NCI-H128 (cell line): ENCODE data around the gene TMEM82.

Source experiments
- DNase-seq: peaks from one replicate; lab custom pipeline; 2025; ENCODE audit not compliant: unreplicated experiment; lab: John Stamatoyannopoulos, UW

TMEM82 gene

DNA sequence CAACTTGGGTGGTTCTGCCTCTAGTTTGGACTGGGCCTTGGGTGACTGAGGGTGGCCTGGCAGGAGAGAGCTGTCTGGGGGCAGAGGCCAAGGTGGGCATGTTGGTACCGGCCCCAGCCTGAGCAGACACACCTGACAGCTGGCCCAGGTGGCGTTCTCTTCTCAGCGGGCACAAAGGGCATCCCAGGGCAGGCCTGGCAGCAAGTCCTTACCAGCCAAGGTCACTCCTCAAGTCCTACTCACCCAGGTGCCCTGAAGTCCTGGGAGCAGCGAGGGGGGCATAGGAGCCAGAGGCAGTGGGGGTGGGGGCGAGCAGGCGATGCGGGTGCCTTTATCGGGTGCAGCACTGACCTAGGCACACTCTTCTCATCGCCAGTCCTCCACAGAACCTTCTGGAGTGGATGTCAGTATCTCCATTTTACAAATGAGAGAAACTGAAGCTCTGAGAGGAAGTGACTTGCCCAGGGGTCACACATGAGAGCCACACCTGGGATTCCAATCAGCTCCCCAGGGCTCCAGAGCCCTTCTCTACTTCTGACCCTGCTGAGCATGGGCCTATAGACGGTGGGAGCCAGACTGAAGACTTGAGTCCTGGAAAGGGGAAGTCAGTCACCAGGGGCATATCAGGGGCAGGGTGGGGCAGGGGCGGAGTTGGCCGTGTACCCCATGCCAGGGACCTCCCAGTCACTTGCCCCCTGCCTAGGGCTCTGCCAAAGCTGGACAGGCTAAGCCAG lies 6.8 kb upstream of the TMEM82 start:
- DNase-seq: no peak

DNA sequence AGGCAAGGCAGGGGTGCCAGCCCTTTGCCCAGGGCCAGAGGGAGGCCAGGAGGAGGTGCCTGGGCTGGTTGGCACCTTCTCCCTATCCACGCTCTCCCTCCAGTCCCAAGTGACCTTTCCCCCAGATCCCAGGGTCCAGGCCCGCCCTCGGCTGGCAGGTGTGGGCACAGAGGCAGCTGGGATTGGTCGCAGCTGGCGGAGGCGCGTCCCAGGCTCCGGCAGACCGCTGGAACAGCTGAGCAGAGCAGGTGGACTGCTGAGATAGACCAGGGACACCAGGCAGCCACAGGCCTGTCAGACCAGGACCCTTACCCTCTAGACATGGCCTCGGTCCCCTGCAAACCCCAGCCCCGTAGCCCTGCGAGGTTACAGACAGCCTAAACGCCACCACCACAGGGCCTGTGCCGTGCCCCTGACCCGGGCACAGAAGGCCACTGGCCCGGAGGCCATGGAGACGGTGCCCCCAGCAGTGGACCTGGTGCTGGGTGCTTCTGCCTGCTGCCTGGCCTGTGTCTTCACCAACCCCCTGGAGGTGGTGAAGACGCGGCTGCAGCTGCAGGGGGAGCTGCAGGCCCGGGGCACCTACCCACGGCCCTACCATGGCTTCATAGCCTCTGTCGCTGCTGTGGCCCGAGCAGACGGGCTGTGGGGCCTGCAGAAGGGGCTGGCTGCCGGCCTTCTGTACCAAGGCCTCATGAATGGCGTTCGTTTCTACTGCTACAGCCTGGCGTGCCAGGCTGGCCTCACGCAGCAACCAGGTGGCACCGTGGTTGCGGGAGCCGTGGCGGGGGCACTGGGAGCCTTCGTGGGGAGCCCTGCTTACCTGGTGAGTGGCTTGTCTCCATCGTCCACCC lies 6.0 kb upstream of the TMEM82 start, which contains the start of gene SLC25A34:
SLC25A34 (plus strand) TSS at position 221 of the 854 bp plus-strand sequence; CDS start at position 449, 228 bp downstream.
- DNase-seq: peak; percentile 42

DNA sequence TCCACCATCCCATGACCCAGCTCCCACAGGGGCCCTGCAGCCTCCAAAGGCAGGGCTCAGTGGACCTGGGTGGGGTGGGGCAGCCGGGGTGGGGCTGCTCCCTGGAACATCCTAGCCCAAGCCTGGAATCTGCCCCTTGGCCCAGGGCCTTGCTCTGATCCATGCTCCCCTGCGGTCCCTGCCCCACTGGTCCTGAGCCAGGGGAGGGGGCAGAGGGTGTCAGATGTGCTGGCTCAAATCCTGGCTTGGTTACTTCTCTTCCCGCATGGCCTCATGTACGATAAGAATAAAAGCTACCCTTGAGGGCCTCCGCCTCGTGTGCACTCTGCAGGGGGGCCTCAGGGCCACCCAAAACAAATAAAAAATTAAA lies 5.4 kb upstream of the TMEM82 start:
- no peak for DNase-seq

GRCh38 chr1:15737324-15738319 lies 4.7 kb upstream of the TMEM82 start:
- DNase-seq: no peak

DNA sequence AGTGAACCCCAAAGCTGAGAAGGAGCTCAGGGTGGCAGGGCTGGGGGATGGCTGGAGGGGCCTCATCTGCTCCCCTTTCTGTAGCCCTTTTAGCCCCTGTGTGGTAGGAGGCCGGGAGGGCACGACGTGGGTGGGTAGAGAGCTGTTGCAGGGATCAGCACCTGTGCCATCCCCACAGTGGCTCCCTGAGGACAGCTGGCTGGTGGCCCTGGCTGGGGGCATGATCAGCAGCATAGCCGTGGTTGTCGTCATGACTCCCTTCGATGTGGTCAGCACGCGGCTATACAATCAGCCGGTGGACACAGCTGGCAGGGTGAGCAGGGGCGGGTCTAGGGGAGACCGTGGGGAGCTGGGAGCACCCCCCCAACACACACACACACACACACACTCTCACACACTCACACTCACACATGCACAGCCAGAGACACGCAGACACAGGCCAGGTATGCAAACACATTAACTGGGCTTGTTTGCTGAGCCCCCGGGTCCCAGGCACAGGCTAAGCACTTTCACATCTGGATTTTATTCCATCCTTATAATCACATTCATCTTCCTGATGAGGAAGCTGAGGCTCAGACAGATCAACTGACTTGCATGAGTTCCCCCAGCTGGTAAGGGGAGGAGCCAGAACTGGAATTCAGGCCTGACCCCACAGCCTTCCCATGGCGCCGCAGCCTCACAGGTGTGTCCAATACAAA lies 3.7 kb upstream of the TMEM82 start:
- no peak for DNase-seq

GRCh38 chr1:15739259-15739658 lies 3.0 kb upstream of the TMEM82 start:
- DNase-seq: no peak

- no peak for DNase-seq
Observed at GRCh38 chr1:15739745-15740144, 2.6 kb upstream of the TMEM82 start.

- DNase-seq: peak; percentile 83
Observed at GRCh38 chr1:15740924-15741850, 1.1 kb upstream of the TMEM82 start.

GRCh38 chr1:15744122-15744679 lies 1.9 kb downstream of the TMEM82 start:
- no peak for DNase-seq

DNA sequence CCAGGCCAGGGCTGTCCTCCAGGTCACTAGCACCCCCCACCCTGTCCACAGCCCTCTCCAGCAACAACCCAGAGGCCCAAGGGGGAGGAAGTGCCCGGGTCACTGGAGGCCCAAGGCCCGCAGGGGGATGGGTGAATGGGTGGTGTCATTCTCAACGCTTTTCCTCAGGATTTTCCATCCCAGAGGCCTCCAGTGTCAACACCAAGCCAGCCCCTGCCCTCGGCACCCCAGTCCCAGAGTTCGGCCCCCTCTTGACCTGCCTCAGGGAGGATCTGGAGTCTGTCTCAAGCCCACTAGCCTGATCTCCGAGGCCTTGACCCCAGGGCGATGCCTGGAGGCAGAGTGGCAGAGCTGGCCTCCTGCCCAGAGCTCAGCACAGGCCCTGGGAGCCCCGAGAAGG lies 5.1 kb downstream of the TMEM82 start:
- DNase-seq: no peak

DNA sequence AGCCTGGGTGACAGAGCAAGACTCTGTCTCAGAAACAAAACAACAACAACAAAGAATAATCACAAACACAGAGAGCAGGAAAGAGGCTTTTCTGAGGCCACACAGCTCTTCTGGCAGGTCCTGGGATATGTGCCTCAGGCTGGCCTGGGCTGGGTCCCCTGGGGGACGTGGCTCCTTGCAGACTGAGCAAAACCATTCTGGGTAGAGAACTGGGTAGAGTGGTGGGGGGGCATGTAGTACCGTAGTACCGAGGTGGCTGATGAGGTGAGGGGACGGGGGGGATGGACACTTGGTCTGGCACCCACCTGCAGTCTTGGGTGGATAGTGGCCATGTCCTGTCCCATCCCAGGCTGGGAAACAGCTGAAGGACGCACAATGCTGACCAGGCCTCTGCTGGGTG lies 6.0 kb downstream of the TMEM82 start:
- DNase-seq: no peak

DNA sequence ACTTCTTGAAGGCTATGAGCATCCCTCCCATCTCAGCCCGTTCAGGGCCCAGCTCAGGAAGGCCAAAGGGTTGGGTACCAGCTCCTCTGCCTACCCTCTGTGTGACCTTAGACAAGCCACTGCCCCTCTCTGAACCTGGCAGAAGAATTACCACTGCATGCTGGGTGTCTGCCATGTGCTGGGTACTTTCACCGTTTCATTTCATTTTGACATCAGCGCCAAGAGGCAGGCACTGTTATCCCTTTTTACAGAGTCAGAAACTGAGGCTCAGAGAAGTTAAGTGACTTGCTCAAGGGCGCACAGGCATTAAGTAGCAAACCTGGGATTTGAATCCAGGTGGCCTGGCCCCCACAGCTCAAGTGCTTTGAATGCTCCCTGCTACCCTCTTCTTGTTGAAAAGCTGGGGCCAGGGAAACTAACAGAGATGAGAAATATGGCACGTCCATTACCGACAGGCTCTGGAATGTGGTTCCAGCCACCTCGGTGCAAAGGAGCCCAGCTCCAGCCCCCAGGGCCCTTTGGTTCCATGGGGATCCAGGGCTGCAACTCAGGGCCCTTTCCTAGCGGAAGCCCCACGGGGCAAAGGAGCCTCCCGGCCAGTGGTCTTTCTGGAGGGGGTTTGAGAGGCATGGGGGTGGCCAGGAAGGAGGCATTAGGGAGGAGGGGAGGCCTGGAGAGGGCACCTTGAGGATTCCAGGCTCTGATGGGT lies 6.5 kb downstream of the TMEM82 start:
- DNase-seq: no peak

- no peak for DNase-seq
Observed at GRCh38 chr1:15749399-15750291, 7.3 kb downstream of the TMEM82 start.

DNA sequence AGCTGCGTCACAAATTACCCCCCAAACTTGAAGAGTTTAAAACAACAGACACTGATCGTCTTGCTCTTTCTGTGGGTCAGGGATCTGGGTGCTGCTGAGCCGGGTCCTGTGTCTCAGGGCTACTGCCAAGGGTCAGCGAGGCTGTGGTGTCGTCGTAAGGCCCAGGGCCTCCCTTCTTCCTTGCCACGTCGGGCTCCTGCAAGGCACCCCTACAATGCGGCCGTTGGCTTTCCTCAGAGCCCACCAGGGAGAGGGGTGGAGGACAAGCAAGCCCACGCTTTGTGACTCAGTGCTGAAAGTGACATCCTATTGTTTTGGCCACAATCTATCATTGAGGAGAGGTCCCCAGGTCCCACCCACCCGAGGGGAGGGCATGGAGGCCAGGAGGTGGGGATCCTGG lies 8.6 kb downstream of the TMEM82 start:
- DNase-seq: no peak

DNA sequence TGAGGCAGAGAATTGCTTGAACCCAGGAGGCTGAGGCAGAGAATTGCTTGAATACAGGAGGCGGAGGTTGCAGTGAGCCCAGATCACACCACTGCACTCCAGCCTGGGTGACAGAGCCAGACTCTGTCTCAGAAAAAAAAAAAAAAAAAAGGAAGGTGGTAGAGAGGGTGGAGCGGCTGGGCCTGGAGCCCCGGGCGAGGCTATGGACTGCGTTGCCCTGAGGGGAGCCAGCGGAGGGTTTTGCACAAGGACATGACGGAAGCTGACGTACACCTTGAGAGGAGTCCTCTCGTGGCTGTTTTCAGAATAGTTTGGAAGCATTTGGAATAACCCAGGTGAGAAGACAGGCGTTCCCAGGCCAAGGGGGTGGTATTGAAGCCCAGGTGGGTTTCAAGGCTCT lies 9.4 kb downstream of the TMEM82 start:
- no peak for DNase-seq

GRCh38 chr1:15753776-15754175 lies 11.5 kb downstream of the TMEM82 start:
- no peak for DNase-seq

- DNase-seq: no peak
Observed at GRCh38 chr1:15755021-15755645, 12.8 kb downstream of the TMEM82 start.
